ENCODE results near the gene GTF2B. TPM values are rescaled to one million over a fixed set of nuclear protein-coding genes. Genes with fewer than 3 reads are reported as not detected.
"Not testable (repeated sequence)": the region's sequence is repeated elsewhere in the genome, so short reads cannot be mapped to it uniquely, and the experiment has no call there.

Gene GTF2B, protein sequence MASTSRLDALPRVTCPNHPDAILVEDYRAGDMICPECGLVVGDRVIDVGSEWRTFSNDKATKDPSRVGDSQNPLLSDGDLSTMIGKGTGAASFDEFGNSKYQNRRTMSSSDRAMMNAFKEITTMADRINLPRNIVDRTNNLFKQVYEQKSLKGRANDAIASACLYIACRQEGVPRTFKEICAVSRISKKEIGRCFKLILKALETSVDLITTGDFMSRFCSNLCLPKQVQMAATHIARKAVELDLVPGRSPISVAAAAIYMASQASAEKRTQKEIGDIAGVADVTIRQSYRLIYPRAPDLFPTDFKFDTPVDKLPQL
- 32.2 and 42.0 TPM in 2 replicates for total RNA-seq (ENCODE audit: low replicate concordance)

DNA sequence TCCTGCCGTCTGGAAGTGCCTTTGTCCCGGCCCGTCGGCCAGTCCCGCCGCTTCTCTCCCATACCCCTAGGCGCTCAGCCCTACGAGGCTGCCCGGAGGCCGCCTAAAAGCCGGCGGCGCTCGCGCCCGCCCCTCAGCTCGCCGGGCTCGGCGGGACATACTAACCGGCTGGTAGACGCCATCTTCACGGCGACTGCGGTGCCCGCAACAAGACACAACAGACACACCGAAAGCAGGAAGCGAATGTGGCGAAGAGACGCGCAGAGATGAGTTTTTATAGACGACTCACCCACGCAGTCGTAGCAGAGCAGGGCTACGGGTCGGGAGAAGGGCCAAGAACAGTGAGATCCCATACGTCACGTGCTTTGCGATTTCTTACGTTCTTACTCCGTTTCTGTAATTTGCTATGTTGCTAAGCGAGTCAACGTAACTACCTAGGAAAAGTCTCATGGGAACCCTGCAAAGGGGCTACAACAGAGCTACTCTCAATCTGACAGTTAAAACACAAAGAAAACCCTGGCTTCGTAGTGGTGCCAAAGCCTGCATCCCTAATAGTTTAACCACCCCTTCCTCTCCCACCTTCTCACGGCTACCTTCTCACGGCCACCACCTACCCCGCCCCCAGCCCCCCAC lies at the start of gene GTF2B:
Gene GTF2B (minus strand): TSS at position 250 of the 633 bp plus-strand sequence. CDS start 68 bp downstream, at position 182.
- TF ChIP-seq, protein P1, sequence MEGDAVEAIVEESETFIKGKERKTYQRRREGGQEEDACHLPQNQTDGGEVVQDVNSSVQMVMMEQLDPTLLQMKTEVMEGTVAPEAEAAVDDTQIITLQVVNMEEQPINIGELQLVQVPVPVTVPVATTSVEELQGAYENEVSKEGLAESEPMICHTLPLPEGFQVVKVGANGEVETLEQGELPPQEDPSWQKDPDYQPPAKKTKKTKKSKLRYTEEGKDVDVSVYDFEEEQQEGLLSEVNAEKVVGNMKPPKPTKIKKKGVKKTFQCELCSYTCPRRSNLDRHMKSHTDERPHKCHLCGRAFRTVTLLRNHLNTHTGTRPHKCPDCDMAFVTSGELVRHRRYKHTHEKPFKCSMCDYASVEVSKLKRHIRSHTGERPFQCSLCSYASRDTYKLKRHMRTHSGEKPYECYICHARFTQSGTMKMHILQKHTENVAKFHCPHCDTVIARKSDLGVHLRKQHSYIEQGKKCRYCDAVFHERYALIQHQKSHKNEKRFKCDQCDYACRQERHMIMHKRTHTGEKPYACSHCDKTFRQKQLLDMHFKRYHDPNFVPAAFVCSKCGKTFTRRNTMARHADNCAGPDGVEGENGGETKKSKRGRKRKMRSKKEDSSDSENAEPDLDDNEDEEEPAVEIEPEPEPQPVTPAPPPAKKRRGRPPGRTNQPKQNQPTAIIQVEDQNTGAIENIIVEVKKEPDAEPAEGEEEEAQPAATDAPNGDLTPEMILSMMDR (IDR thresholded peaks at IDR 0.05): no peak
- TF ChIP-seq EZH2phosphoT487 (IDR thresholded peaks at IDR 0.05) (no peak), EZH2 (IDR thresholded peaks at IDR 0.05) (peak; percentile 43)
- H3K9me3 ChIP-seq (ENCODE audit: low read depth): no peaks in the 10 kb centered on the region
- H3K4me1 ChIP-seq: peaks cover 6% of the 10 kb centered on the region
- H3K27me3 ChIP-seq: no peaks in the 10 kb centered on the region
- Mint-ChIP-seq H3K4me3 (peak within 1 kb of the TSS; percentile 99), H3K9me3 (no peaks in the 10 kb centered on the region), H3K36me3 (peaks cover 3% of the 10 kb centered on the region), H3K27me3 (ENCODE audit: insufficient read depth, low read depth) (peaks cover 2% of the 10 kb centered on the region), H3K4me1 (peaks cover 18% of the 10 kb centered on the region), H3K27ac (peak within 1 kb of the TSS; percentile 97)
- H3K4me2 ChIP-seq: peak within 1 kb of the TSS; percentile 85
- H3K79me2 ChIP-seq (ENCODE audit: low read depth): peaks cover 33% of the 10 kb centered on the region
- H3F3A ChIP-seq (ENCODE audit: low read depth): peaks cover 13% of the 10 kb centered on the region
- peak within 1 kb of the TSS; percentile 60 for H3K27ac ChIP-seq
- peak within 1 kb of the TSS; percentile 76 for H3K4me3 ChIP-seq
- H4K20me1 ChIP-seq (ENCODE audit: low read depth): peaks cover 5% of the 10 kb centered on the region
- peak within 1 kb of the TSS; percentile 62 for H3K9ac ChIP-seq
- peak; percentile 88 for DNase-seq (ENCODE audit: low spot score)
- peak within 1 kb of the TSS; percentile 93 for H2AFZ ChIP-seq (replicated peaks)
- H3K36me3 ChIP-seq: no peaks in the 10 kb centered on the region

DNA sequence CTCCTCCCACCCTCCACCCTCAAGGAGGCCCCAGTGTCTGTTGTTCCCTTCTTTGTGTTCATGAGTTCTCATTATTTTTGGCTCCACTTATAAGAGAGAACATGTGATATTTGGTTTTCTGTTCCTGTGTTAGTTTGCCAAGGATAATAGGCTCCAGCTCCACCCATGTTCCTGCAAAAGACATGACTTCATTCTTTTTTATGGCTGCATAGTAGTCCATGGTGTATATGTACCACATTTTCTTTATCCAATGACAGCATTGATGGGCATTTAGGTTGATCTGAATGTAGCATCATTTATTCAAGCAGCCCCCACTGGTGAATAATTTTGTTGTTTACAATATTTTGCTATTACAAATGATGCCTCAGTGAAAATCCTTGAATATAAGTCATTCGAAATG lies 47.2 kb upstream of the GTF2B start:
- not testable (repeated sequence) for H3K79me2 ChIP-seq (ENCODE audit: low read depth); DNase-seq (ENCODE audit: low spot score); H3K4me3 ChIP-seq; H3K4me1 Mint-ChIP-seq; H4K20me1 ChIP-seq (ENCODE audit: low read depth); H3K9me3 ChIP-seq (ENCODE audit: low read depth); H3K9me3 Mint-ChIP-seq; H3K27ac Mint-ChIP-seq; H3K27me3 Mint-ChIP-seq (ENCODE audit: insufficient read depth, low read depth); H3K9ac ChIP-seq; H3K27me3 ChIP-seq; H3K4me3 Mint-ChIP-seq; H3K4me1 ChIP-seq; H3K27ac ChIP-seq; H2AFZ ChIP-seq (replicated peaks); H3K4me2 ChIP-seq
- Histone ChIP-seq H3F3A (ENCODE audit: low read depth) (peaks cover 15% of the 10 kb centered on the region), H3K36me3 (peaks cover 35% of the 10 kb centered on the region)
- H3K36me3 Mint-ChIP-seq: peaks cover 39% of the 10 kb centered on the region

DNA sequence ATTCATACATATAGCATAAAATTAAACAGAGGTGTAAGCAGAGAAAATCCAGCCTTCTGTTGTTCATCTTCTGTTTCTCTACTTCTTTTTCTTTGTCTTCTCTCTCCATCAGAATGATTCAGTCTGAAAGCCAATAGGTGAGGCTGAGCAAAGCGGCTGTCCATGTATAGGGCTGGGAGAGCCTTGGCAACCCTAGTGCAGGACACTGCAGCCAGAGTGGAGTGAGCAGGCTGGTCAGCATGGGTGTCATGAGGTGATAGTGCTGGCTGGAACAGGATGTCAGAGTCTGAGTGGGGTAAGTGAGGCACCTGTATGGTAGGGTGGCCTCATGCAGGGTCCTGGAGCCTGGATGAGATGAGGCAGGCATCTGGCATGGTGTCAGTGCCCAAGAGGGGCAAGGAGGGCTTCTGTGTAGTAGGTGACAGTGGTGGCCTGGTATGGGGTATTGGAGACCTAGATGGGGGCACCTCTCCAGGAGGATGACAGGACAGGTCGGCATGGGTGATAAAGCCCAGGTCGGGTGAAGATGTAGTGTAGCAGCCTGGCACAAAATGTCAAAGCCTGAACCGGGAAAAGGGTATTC lies 45.5 kb upstream of the GTF2B start:
- Mint-ChIP-seq H3K4me3 (no peak overlapping the region), H3K27ac (no peak overlapping the region), H3K27me3 (ENCODE audit: insufficient read depth, low read depth) (no peaks in the 10 kb centered on the region), H3K36me3 (peaks cover 35% of the 10 kb centered on the region), H3K9me3 (no peaks in the 10 kb centered on the region), H3K4me1 (no peaks in the 10 kb centered on the region)
- no peak overlapping the region for H2AFZ ChIP-seq (replicated peaks)
- H3K9ac ChIP-seq: no peak overlapping the region
- H3F3A ChIP-seq (ENCODE audit: low read depth): peaks cover 15% of the 10 kb centered on the region
- H3K4me1 ChIP-seq: no peaks in the 10 kb centered on the region
- DNase-seq (ENCODE audit: low spot score): no peak
- H3K79me2 ChIP-seq (ENCODE audit: low read depth): no peaks in the 10 kb centered on the region
- peaks cover 33% of the 10 kb centered on the region for H3K36me3 ChIP-seq
- no peak overlapping the region for H3K4me3 ChIP-seq
- no peaks in the 10 kb centered on the region for H3K27me3 ChIP-seq
- H4K20me1 ChIP-seq (ENCODE audit: low read depth): no peaks in the 10 kb centered on the region
- no peak overlapping the region for H3K4me2 ChIP-seq
- H3K27ac ChIP-seq: no peak overlapping the region
- TF ChIP-seq, protein P1 (IDR thresholded peaks at IDR 0.05): no peak
- TF ChIP-seq EZH2phosphoT487 (IDR thresholded peaks at IDR 0.05): no peak
- TF ChIP-seq EZH2 (IDR thresholded peaks at IDR 0.05): no peak
- H3K9me3 ChIP-seq (ENCODE audit: low read depth): no peaks in the 10 kb centered on the region

DNA sequence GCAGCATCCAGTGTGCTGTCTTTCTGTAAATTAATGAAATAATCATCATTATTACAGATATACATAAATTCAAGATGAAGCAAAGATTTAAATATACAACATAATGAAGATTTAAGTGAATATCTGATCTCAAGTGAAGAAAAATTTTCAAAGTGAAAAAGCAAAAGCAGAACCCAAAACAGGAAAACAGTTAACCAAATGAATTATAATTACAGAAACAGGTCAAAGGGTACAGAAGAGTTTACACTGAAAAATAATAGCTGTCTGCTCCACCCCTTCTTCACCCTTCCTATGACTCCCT lies 44.8 kb upstream of the GTF2B start:
- H2AFZ ChIP-seq (replicated peaks): no peak overlapping the region
- Mint-ChIP-seq H3K36me3 (peaks cover 40% of the 10 kb centered on the region), H3K4me3 (no peak overlapping the region), H3K27me3 (ENCODE audit: insufficient read depth, low read depth) (no peaks in the 10 kb centered on the region), H3K27ac (no peak overlapping the region), H3K4me1 (no peaks in the 10 kb centered on the region), H3K9me3 (no peaks in the 10 kb centered on the region)
- no peak for TF ChIP-seq EZH2phosphoT487 (IDR thresholded peaks at IDR 0.05)
- TF ChIP-seq, protein P1 (IDR thresholded peaks at IDR 0.05): peak; percentile 2
- H3K4me3 ChIP-seq: no peak overlapping the region
- no peak overlapping the region for H3K4me2 ChIP-seq
- no peak overlapping the region for H3K9ac ChIP-seq
- H3K4me1 ChIP-seq: no peaks in the 10 kb centered on the region
- peaks cover 27% of the 10 kb centered on the region for H3K36me3 ChIP-seq
- H3K27ac ChIP-seq: no peak overlapping the region
- H3K9me3 ChIP-seq (ENCODE audit: low read depth): no peaks in the 10 kb centered on the region
- H3K27me3 ChIP-seq: no peaks in the 10 kb centered on the region
- no peaks in the 10 kb centered on the region for H4K20me1 ChIP-seq (ENCODE audit: low read depth)
- peaks cover 15% of the 10 kb centered on the region for H3F3A ChIP-seq (ENCODE audit: low read depth)
- no peak for DNase-seq (ENCODE audit: low spot score)
- H3K79me2 ChIP-seq (ENCODE audit: low read depth): no peaks in the 10 kb centered on the region

Measured in neural progenitor cell (in vitro differentiated cells).